H9 (cell line): Measurements from ENCODE around the gene CD59. TPM values are rescaled to one million over a fixed set of nuclear protein-coding genes. Genes with fewer than 3 reads are reported as not detected.

Experiments used
- DNase-seq: peaks from one replicate; pipeline ENCODE4 v3.0.0-alpha.2; 2017
- H2AFZ ChIP-seq: one replicate; pipeline ENCODE4 v1.6.1; 2013; ENCODE audit warnings: mild to moderate bottlenecking, low read length, control low read depth, moderate library complexity
- H2AK5ac ChIP-seq: 2 replicates; pipeline ENCODE4 v1.6.1; 2013; ENCODE audit warnings: low read length, control low read depth, mixed read lengths; ENCODE audit not compliant: insufficient read length
- H2BK120ac ChIP-seq: one replicate; pipeline ENCODE4 v1.6.1; 2013; ENCODE audit warnings: low read depth, mild to moderate bottlenecking, low read length, control low read depth, inconsistent platforms; ENCODE audit not compliant: poor library complexity, severe bottlenecking
- H2BK12ac ChIP-seq: 2 replicates; pipeline ENCODE4 v1.6.1; 2013; ENCODE audit warnings: low read length, control low read depth, mixed read lengths, low read depth; ENCODE audit not compliant: insufficient read length
- H2BK15ac ChIP-seq: 2 replicates; pipeline ENCODE4 v1.6.1; 2013; ENCODE audit warnings: low read depth, low read length, control low read depth
- H2BK20ac ChIP-seq: one replicate; pipeline ENCODE4 v1.6.1; 2013; ENCODE audit warnings: low read depth, mild to moderate bottlenecking, low read length, control low read depth, inconsistent platforms; ENCODE audit not compliant: poor library complexity, severe bottlenecking
- H2BK5ac ChIP-seq: 2 replicates; pipeline ENCODE4 v1.6.1; 2013; ENCODE audit warnings: low read length, control low read depth, mixed read lengths; ENCODE audit not compliant: insufficient read length
- H3K14ac ChIP-seq: 2 replicates; pipeline ENCODE4 v1.6.1; 2013; ENCODE audit warnings: low read length, control low read depth; ENCODE audit not compliant: insufficient read depth
- H3K18ac ChIP-seq: 2 replicates; pipeline ENCODE4 v1.6.1; 2013; ENCODE audit warnings: low read depth, mild to moderate bottlenecking, mixed read lengths, low read length, control low read depth; ENCODE audit not compliant: insufficient read length
- H3K23ac ChIP-seq: 2 replicates; pipeline ENCODE4 v1.6.1; 2013; ENCODE audit warnings: low read length, control low read depth, mixed read lengths, low read depth; ENCODE audit not compliant: insufficient read length
- H3K23me2 ChIP-seq: 2 replicates; pipeline ENCODE4 v1.6.1; 2013; ENCODE audit warnings: low read depth, mild to moderate bottlenecking, mixed read lengths, low read length, control low read depth; ENCODE audit not compliant: insufficient read length, poor library complexity, severe bottlenecking
- H3K27ac ChIP-seq: 2 replicates; pipeline ENCODE4 v1.5.1; 2013; ENCODE audit warnings: low read length, control low read depth, mixed read lengths, low read depth; ENCODE audit not compliant: insufficient read length
- H3K27me3 ChIP-seq: 2 replicates; pipeline ENCODE4 v1.6.1; 2013; ENCODE audit warnings: low read length, control low read depth, inconsistent platforms; ENCODE audit not compliant: insufficient read depth
- H3K4ac ChIP-seq: 2 replicates; pipeline ENCODE4 v1.6.1; 2013; ENCODE audit warnings: low read depth, mild to moderate bottlenecking, control low read depth, inconsistent platforms, low read length, moderate library complexity
- H3K4me1 ChIP-seq: 2 replicates; pipeline ENCODE4 v1.6.1; 2013; ENCODE audit warnings: low read length, control low read depth, inconsistent platforms; ENCODE audit not compliant: insufficient read depth
- H3K4me2 ChIP-seq: 2 replicates; pipeline ENCODE4 v1.6.1; 2013; ENCODE audit warnings: low read length, control low read depth, mixed read lengths; ENCODE audit not compliant: insufficient read length, insufficient read depth
- H3K56ac ChIP-seq: 2 replicates; pipeline ENCODE4 v1.6.1; 2013; ENCODE audit warnings: low read depth, mild to moderate bottlenecking, mixed read lengths, low read length, control low read depth; ENCODE audit not compliant: insufficient read length
- H3K79me1 ChIP-seq: 2 replicates; pipeline ENCODE4 v1.6.1; 2013; ENCODE audit warnings: low read depth, mild to moderate bottlenecking, moderate library complexity, low read length, control low read depth, inconsistent platforms; ENCODE audit not compliant: insufficient read depth, poor library complexity, severe bottlenecking
- H3K79me2 ChIP-seq: 2 replicates; pipeline ENCODE4 v1.6.1; 2013; ENCODE audit warnings: low read length, control low read depth, inconsistent platforms; ENCODE audit not compliant: insufficient read depth
- H3K9ac ChIP-seq: 2 replicates; pipeline ENCODE4 v1.6.1; 2013; ENCODE audit warnings: low read length, control low read depth, mixed read lengths; ENCODE audit not compliant: insufficient read length; ENCODE audit errors: extremely low read depth
- H3K9me3 ChIP-seq: one replicate; pipeline ENCODE4 v1.6.1; 2013; ENCODE audit warnings: low read depth, low read length, inconsistent platforms; ENCODE audit not compliant: control insufficient read depth
- H3T11ph ChIP-seq: one replicate; pipeline ENCODE4 v1.6.1; 2013; ENCODE audit warnings: mild to moderate bottlenecking, low read length, control low read depth, inconsistent platforms
- H4K20me1 ChIP-seq: one replicate; pipeline ENCODE4 v1.6.1; 2013; ENCODE audit not compliant: control insufficient read depth, insufficient read length, insufficient read depth
- H4K5ac ChIP-seq: 2 replicates; pipeline ENCODE4 v1.6.1; 2013; ENCODE audit warnings: low read depth, mild to moderate bottlenecking, mixed read lengths, low read length, control low read depth; ENCODE audit not compliant: insufficient read length
- H4K8ac ChIP-seq: replicated peaks from 2 replicates; pipeline ENCODE4 v1.6.1; 2013; ENCODE audit warnings: low read length, control low read depth, mixed read lengths, low read depth; ENCODE audit not compliant: insufficient read length
- H4K91ac ChIP-seq: 2 replicates; pipeline ENCODE4 v1.6.1; 2013; ENCODE audit warnings: low read depth, mild to moderate bottlenecking, moderate library complexity, mixed read lengths, low read length, control low read depth; ENCODE audit not compliant: insufficient read length
- H3K27ac Mint-ChIP-seq, 3 experiments: 2 replicates in 2 of 3; 3 replicates in 1 of 3; pipeline ENCODE4 v1.8.0; 2020 to 2021; ENCODE audit warnings: mixed read lengths in 3 of 3, mild to moderate bottlenecking in 1 of 3, moderate library complexity in 1 of 3
- H3K27me3 Mint-ChIP-seq: 2 replicates; pipeline ENCODE4 v1.8.0; 2021; ENCODE audit warnings: low read depth, mild to moderate bottlenecking, moderate library complexity, mixed read lengths
- H3K36me3 Mint-ChIP-seq, 3 experiments: 2 replicates in 2 of 3; 3 replicates in 1 of 3; pipeline ENCODE4 v1.8.0; 2020 to 2021; ENCODE audit warnings: low read depth in 3 of 3, mixed read lengths in 3 of 3; ENCODE audit not compliant: insufficient read depth in 1 of 3
- H3K4me1 Mint-ChIP-seq, 2 experiments: 2 replicates each; pipeline ENCODE4 v1.8.0; 2020; ENCODE audit warnings: mixed read lengths in 2 of 2
- H3K4me3 Mint-ChIP-seq, 2 experiments: 2 replicates in 1 of 2; 3 replicates in 1 of 2; pipeline ENCODE4 v1.8.0; 2020 to 2021; ENCODE audit warnings: mild to moderate bottlenecking in 2 of 2, mixed read lengths in 2 of 2, moderate library complexity in 1 of 2
- H3K9me3 Mint-ChIP-seq, 2 experiments: 2 replicates in 1 of 2; 3 replicates in 1 of 2; pipeline ENCODE4 v1.8.0; 2020; ENCODE audit warnings: mild to moderate bottlenecking in 2 of 2, mixed read lengths in 2 of 2, moderate library complexity in 1 of 2
- WGBS: extraction: QIAGEN DNeasy Blood & Tissue Kit; methylation state at CpG from one replicate; pipeline ENCODE4 v1.1.7; 2013; ENCODE audit warnings: missing lambda C conversion rate, low lambda C conversion rate, mixed read lengths; ENCODE audit not compliant: insufficient read length; ENCODE audit errors: extremely low coverage; 5-methylcytosine and 5-hydroxymethylcytosine counted together
- total RNA-seq: library from RNA; stranded (reverse); gene quantifications from 2 replicates; pipeline ENCODE4 v1.2.1, GENCODE V29; 2021
- TF ChIP-seq, protein P1 (sequence below): fragments of 200-600 bp; sonication (generic); conservative IDR thresholded peaks from 3 replicates; pipeline ENCODE4 v1.8.0; 2021; ENCODE audit warnings: antibody characterized with exemption, mild to moderate bottlenecking

Gene CD59
- total RNA-seq, 1 experiment from 2014 or later, result 91.5 TPM

DNA sequence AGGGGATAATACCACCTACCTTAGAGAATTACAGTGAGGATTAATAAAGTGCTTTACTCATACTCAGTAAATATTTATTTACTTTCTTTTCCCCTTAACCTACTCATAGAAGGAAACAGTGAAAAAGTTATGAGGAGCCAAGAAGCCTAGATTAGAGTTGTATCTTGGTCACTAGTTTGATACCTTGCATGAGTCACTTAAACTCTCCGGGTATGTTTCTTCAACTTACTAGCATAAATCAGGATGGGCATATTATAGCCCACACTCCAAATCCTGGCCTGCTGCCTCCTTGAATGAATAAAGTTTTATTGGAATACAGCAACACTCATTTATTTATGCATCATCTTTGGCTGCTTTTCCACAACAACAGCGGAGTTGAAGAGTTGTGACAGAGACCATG lies 29.9 kb upstream of the CD59 start:
- H2BK120ac ChIP-seq, result no peak overlapping the region
- H3K23me2 ChIP-seq, result no peaks in the 10 kb centered on the region
- H3K18ac ChIP-seq, result no peak overlapping the region
- H3K36me3 Mint-ChIP-seq, result peaks cover 6 to 29% (median 29%) of the 10 kb centered on the region in 3 experiments; a peak in 6 of 7 replicates
- H4K91ac ChIP-seq, result no peak overlapping the region
- H3K27me3 ChIP-seq, result no peaks in the 10 kb centered on the region
- no peak overlapping the region for H3K14ac ChIP-seq
- H3K79me1 ChIP-seq, result no peaks in the 10 kb centered on the region
- no peak overlapping the region for H3K27ac Mint-ChIP-seq
- H3K4me2 ChIP-seq, result no peak overlapping the region
- no peaks in the 10 kb centered on the region for H3K4me1 ChIP-seq
- H3K23ac ChIP-seq, result no peak overlapping the region
- no peak overlapping the region for H3K56ac ChIP-seq
- H2BK15ac ChIP-seq, result no peak overlapping the region
- H2BK5ac ChIP-seq, result no peak overlapping the region
- no peak overlapping the region for H2AK5ac ChIP-seq
- no peaks in the 10 kb centered on the region for H3K27me3 Mint-ChIP-seq
- WGBS, result no CpG with 5 or more reads among the region's 2 CpGs
- no peaks in the 10 kb centered on the region for H3K9me3 Mint-ChIP-seq
- no peak overlapping the region for H4K8ac ChIP-seq
- H2BK12ac ChIP-seq, result no peak overlapping the region
- H4K5ac ChIP-seq, result no peak overlapping the region
- no peak overlapping the region for H3T11ph ChIP-seq
- H3K4me3 Mint-ChIP-seq, result no peak overlapping the region
- TF ChIP-seq, protein P1, sequence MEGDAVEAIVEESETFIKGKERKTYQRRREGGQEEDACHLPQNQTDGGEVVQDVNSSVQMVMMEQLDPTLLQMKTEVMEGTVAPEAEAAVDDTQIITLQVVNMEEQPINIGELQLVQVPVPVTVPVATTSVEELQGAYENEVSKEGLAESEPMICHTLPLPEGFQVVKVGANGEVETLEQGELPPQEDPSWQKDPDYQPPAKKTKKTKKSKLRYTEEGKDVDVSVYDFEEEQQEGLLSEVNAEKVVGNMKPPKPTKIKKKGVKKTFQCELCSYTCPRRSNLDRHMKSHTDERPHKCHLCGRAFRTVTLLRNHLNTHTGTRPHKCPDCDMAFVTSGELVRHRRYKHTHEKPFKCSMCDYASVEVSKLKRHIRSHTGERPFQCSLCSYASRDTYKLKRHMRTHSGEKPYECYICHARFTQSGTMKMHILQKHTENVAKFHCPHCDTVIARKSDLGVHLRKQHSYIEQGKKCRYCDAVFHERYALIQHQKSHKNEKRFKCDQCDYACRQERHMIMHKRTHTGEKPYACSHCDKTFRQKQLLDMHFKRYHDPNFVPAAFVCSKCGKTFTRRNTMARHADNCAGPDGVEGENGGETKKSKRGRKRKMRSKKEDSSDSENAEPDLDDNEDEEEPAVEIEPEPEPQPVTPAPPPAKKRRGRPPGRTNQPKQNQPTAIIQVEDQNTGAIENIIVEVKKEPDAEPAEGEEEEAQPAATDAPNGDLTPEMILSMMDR, result no peak
- H3K9me3 ChIP-seq, result no peaks in the 10 kb centered on the region
- no peak overlapping the region for H2BK20ac ChIP-seq
- no peak for DNase-seq
- H3K9ac ChIP-seq, result no peak overlapping the region
- H2AFZ ChIP-seq, result no peak overlapping the region
- peaks cover 3 to 4% of the 10 kb centered on the region in 2 experiments for H3K4me1 Mint-ChIP-seq
- no peak overlapping the region for H3K4ac ChIP-seq
- H3K27ac ChIP-seq, result no peak overlapping the region
- no peaks in the 10 kb centered on the region for H3K79me2 ChIP-seq
- no peaks in the 10 kb centered on the region for H4K20me1 ChIP-seq
